Endothelial cell of umbilical vein (primary cell): ENCODE results near the gene NCK2. TPM values are rescaled to one million over a fixed set of nuclear protein-coding genes. Genes with fewer than 3 reads are reported as not detected.

Experiments
- BruUV-seq: library from RNA; stranded (reverse); fragments of 400-500 nt; replicated peaks from 2 replicates; lab custom pipeline; 2021; lab: Mats Ljungman, UMichigan
- CTCF ChIA-PET: fragments of 300-600, 350-600 bp; sonication (Branson Sonifier 250); formaldehyde crosslinking; loops from one replicate; lab custom pipeline; 2021; ENCODE audit warnings: antibody characterized with exemption, inconsistent platforms; lab: Charles Lee
- POLR2A ChIA-PET: fragments of 300-600, 350-600 bp; sonication (Branson Sonifier 250); formaldehyde crosslinking; loops from one replicate; lab custom pipeline; 2021; ENCODE audit warnings: antibody characterized with exemption, inconsistent platforms; lab: Charles Lee
- DNase-seq: peaks from one replicate; pipeline ENCODE4 v3.0.0-alpha.2; 2011; ENCODE audit warnings: low read depth, low spot score
- FAIRE-seq: peaks from 2 replicates; lab custom pipeline; 2011; peaks lifted over from hg19 to GRCh38; lab: Jason Lieb, UNC
- H2AFZ ChIP-seq: 2 replicates; pipeline ENCODE4 v1.6.0; 2012; ENCODE audit warnings: low read depth, low read length, control low read depth, inconsistent platforms
- H3K27ac ChIP-seq: 2 replicates; pipeline ENCODE4 v1.5.1; 2011; ENCODE audit warnings: low read depth, mild to moderate bottlenecking, control low read depth, low read length, moderate library complexity; ENCODE audit not compliant: insufficient read depth
- H3K27me3 ChIP-seq, 2 experiments: 2 replicates each; pipeline versions ENCODE4 v1.6.0 to v1.6.1; 2011; ENCODE audit warnings: low read length in 2 of 2, mixed read lengths in 1 of 2; ENCODE audit not compliant: control insufficient read depth in 2 of 2, insufficient read depth in 2 of 2
- H3K36me3 ChIP-seq, 2 experiments: 2 replicates in 1 of 2; 3 replicates in 1 of 2; pipeline ENCODE4 v1.5.1; 2011; ENCODE audit warnings: low read length in 2 of 2, mild to moderate bottlenecking in 1 of 2, moderate library complexity in 1 of 2; ENCODE audit not compliant: control insufficient read depth in 2 of 2, insufficient read depth in 2 of 2; ENCODE audit errors: extremely low read depth in 1 of 2
- H3K4me1 ChIP-seq: 3 replicates; pipeline ENCODE4 v1.5.1; 2011; ENCODE audit warnings: mild to moderate bottlenecking, low read length; ENCODE audit not compliant: control insufficient read depth, insufficient read depth; ENCODE audit errors: extremely low read depth
- H3K4me2 ChIP-seq: 2 replicates; pipeline ENCODE4 v1.6.1; 2011; ENCODE audit warnings: low read length, control low read depth, mixed read lengths; ENCODE audit not compliant: insufficient read depth
- H3K4me3 ChIP-seq, 3 experiments: fragments of 200-600 bp in 1 of 3; sonication (generic), shearing (Covaris generic) in 1 of 3; replicated peaks in 1 of 3; 2 replicates each; pipeline ENCODE4 v1.5.1; 2011 to 2016; ENCODE audit warnings: control low read depth in 3 of 3, low read length in 3 of 3, mild to moderate bottlenecking in 2 of 3, inconsistent platforms in 1 of 3, low read depth in 1 of 3, moderate library complexity in 1 of 3; ENCODE audit not compliant: insufficient read depth in 1 of 3
- H3K79me2 ChIP-seq: 2 replicates; pipeline ENCODE4 v1.6.0; 2012; ENCODE audit warnings: low read length, inconsistent platforms; ENCODE audit not compliant: control insufficient read depth, insufficient read depth
- H3K9ac ChIP-seq: replicated peaks from 2 replicates; pipeline ENCODE3; 2011; ENCODE audit warnings: low read length, control low read depth; ENCODE audit not compliant: insufficient read depth; ENCODE audit errors: extremely low read depth
- H3K9me1 ChIP-seq: replicated peaks from 3 replicates; pipeline ENCODE4 v1.6.0; 2011; ENCODE audit warnings: mild to moderate bottlenecking, low read length; ENCODE audit not compliant: control insufficient read depth, insufficient read depth; ENCODE audit errors: extremely low read depth
- H3K9me3 ChIP-seq: replicated peaks from 2 replicates; pipeline ENCODE4 v1.5.1; 2012; ENCODE audit warnings: low read length, inconsistent platforms; ENCODE audit not compliant: control insufficient read depth, insufficient read depth
- H4K20me1 ChIP-seq: replicated peaks from 2 replicates; pipeline ENCODE3; 2011; ENCODE audit warnings: mild to moderate bottlenecking, low read length; ENCODE audit not compliant: control insufficient read depth, insufficient read depth; ENCODE audit errors: extremely low read depth
- CTCF ChIP-seq, 2 donors: IDR thresholded peaks; 1 replicate in 1 of 2; 2 replicates in 1 of 2; pipeline ENCODE4 v1.5.1; 2011; ENCODE audit warnings: low read length in 2 of 2, mild to moderate bottlenecking in 2 of 2, moderate library complexity in 2 of 2, control low read depth in 1 of 2, inconsistent platforms in 1 of 2, low read depth in 1 of 2; ENCODE audit not compliant: insufficient read depth in 1 of 2; ENCODE audit errors: extremely low read depth in 1 of 2
- EZH2 ChIP-seq: IDR thresholded peaks from 2 replicates; pipeline ENCODE4 v1.6.1; 2012; ENCODE audit warnings: borderline replicate concordance, low read depth, mild to moderate bottlenecking, moderate library complexity, low read length, inconsistent platforms; ENCODE audit not compliant: severe bottlenecking
- FOS ChIP-seq: IDR thresholded peaks from 2 replicates; pipeline ENCODE4 v1.6.1; 2011; ENCODE audit warnings: mild to moderate bottlenecking, low read length, moderate library complexity, borderline replicate concordance; ENCODE audit not compliant: insufficient read depth
- GATA2 ChIP-seq: IDR thresholded peaks from 2 replicates; pipeline ENCODE4 v1.7.0; 2011; ENCODE audit warnings: low read depth, mild to moderate bottlenecking, moderate library complexity, mixed read lengths, low read length; ENCODE audit not compliant: insufficient read length, insufficient read depth
- JUN ChIP-seq: IDR thresholded peaks from 2 replicates; pipeline ENCODE4 v1.6.1; 2011; ENCODE audit warnings: borderline replicate concordance, low read depth; ENCODE audit not compliant: insufficient read length, insufficient read depth
- MAX ChIP-seq: IDR thresholded peaks from 2 replicates; pipeline ENCODE4 v1.6.1; 2011; ENCODE audit not compliant: insufficient read depth, insufficient read length
- MYC ChIP-seq: IDR thresholded peaks from one replicate; pipeline ENCODE4 v1.6.1; 2011; ENCODE audit warnings: mild to moderate bottlenecking, low read depth, low read length
- POLR2A ChIP-seq: IDR thresholded peaks from 2 replicates; pipeline ENCODE4 v1.6.1; 2012; ENCODE audit warnings: low read depth, mild to moderate bottlenecking, control low read depth, low read length
- POLR2AphosphoS5 ChIP-seq: IDR thresholded peaks from 2 replicates; pipeline ENCODE4 v1.6.1; 2012; ENCODE audit warnings: low read depth, mild to moderate bottlenecking, control low read depth, low read length, moderate library complexity; ENCODE audit not compliant: insufficient read depth
- dilution Hi-C: fragments of 300-500 bp; cut with MboI; formaldehyde crosslinking; loops from one replicate; pipeline ENCODE4 v1.15.0; 2019; ENCODE audit warnings: low sequenced_read_pairs; ENCODE audit not compliant: extremely low pct_ligation_motif_present
- intact Hi-C: fragments of 100-400 bp; cut with micrococcal nuclease; formaldehyde crosslinking; loops from one replicate; pipeline ENCODE4 v1.10.0; 2022
- polyA plus RNA-seq, 4 experiments: library from polyadenylated mRNA; depleted of rRNA in 3 of 4; stranded (reverse) in 3 of 4; unstranded in 1 of 4; fragments of >200 nt; gene quantifications; 2 replicates each; pipeline versions ENCODE4 v1.2.1 to v1.2.3, GENCODE V29; 2011 to 2012; ENCODE audit warnings: missing spikeins in 1 of 4
- total RNA-seq: library from RNA; stranded (reverse); gene quantifications from 2 replicates; pipeline ENCODE4 v1.2.3, GENCODE V29; 2021

Gene NCK2
- total and polyA plus RNA-seq, 2 donors (not counting 3 experiments of a cell fraction or from before 2014, with no cell fraction given), result 23.8 to 39.1 TPM

- no peaks in the 10 kb centered on the region for H3K36me3 ChIP-seq
- no peaks in the 10 kb centered on the region for H3K27me3 ChIP-seq
- H3K9me3 ChIP-seq, result no peaks in the 10 kb centered on the region
- dilution Hi-C loops, result no loop called here
- TF ChIP-seq JUN (no peak), POLR2AphosphoS5 (no peak), MAX (no peak), POLR2A (no peak), GATA2 (no peak), FOS (no peak), MYC (no peak), EZH2 (no peak)
- no peaks in the 10 kb centered on the region for H3K9me1 ChIP-seq
- no peak overlapping the region for H3K9ac ChIP-seq
- no peaks in the 10 kb centered on the region for H4K20me1 ChIP-seq
- no peaks in the 10 kb centered on the region for H3K4me1 ChIP-seq
- POLR2A ChIA-PET, result no interaction called here
- DNase-seq (no peak), FAIRE-seq (no peak)
- H2AFZ ChIP-seq, result no peak overlapping the region
- no peak overlapping the region for H3K4me2 ChIP-seq
- no peak overlapping the region for H3K4me3 ChIP-seq
- CTCF ChIA-PET, result no interaction called here
- no peaks in the 10 kb centered on the region for H3K79me2 ChIP-seq
- no TSS peak for BruUV-seq
- intact Hi-C loops, result no loop called here
- no peak overlapping the region for H3K27ac ChIP-seq
Measured at GRCh38 chr2:105847056-105847455, 102.3 kb downstream of the NCK2 start.

- DNase-seq (no peak), FAIRE-seq (no peak)
- Histone ChIP-seq H3K9me3 (no peaks in the 10 kb centered on the region), H3K9ac (no peak overlapping the region), H3K79me2 (no peaks in the 10 kb centered on the region), H3K4me3 (no peak overlapping the region), H3K9me1 (no peaks in the 10 kb centered on the region), H3K36me3 (no peaks in the 10 kb centered on the region), H3K4me2 (no peak overlapping the region), H2AFZ (no peak overlapping the region), H3K27ac (no peak overlapping the region), H3K27me3 (no peaks in the 10 kb centered on the region), H4K20me1 (no peaks in the 10 kb centered on the region), H3K4me1 (no peaks in the 10 kb centered on the region)
- dilution Hi-C loops (no loop called here), intact Hi-C loops (no loop called here)
- CTCF ChIA-PET, result no interaction called here
- no TSS peak for BruUV-seq
- no peak for TF ChIP-seq CTCF (IDR thresholded peaks at IDR 0.05; ENCODE audit: extremely low read depth in 1 of 2, insufficient read depth in 1 of 2, low read depth in 1 of 2, low read length in 2 of 2)
- no peak for TF ChIP-seq JUN
- no peak for TF ChIP-seq FOS
- no peak for TF ChIP-seq POLR2A
- no peak for TF ChIP-seq MAX
- TF ChIP-seq EZH2, result no peak
- no peak for TF ChIP-seq MYC
- TF ChIP-seq POLR2AphosphoS5, result no peak
- no peak for TF ChIP-seq GATA2
- POLR2A ChIA-PET, result no interaction called here
Measured at GRCh38 chr2:105848367-105848766, 103.7 kb downstream of the NCK2 start.
